PFSK-1 (cell line): Measurements from ENCODE around the gene SORBS1.

ENCODE experiments used
- POLR2AphosphoS5 ChIP-seq: IDR thresholded peaks from 2 replicates; pipeline ENCODE4 v1.6.1; 2012; ENCODE audit warnings: low read depth, mild to moderate bottlenecking, control low read depth, low read length, moderate library complexity
- REST ChIP-seq, 2 experiments: IDR thresholded peaks; 2 replicates each; pipeline versions ENCODE4 v1.6.1 to v1.8.0; 2011 to 2012; ENCODE audit warnings: low read depth in 2 of 2, low read length in 2 of 2, control low read depth in 1 of 2, inconsistent platforms in 1 of 2, mild to moderate bottlenecking in 1 of 2, moderate library complexity in 1 of 2; ENCODE audit not compliant: insufficient read depth in 1 of 2
- SIN3A ChIP-seq: IDR thresholded peaks from 2 replicates; pipeline ENCODE4 v1.6.1; 2012; ENCODE audit warnings: mild to moderate bottlenecking, low read length, moderate library complexity, borderline replicate concordance; ENCODE audit not compliant: insufficient read depth

- TF ChIP-seq REST (IDR thresholded peaks at IDR 0.05; ENCODE audit: insufficient read depth in 1 of 2, low read depth in 2 of 2, low read length in 2 of 2), result no peak
- TF ChIP-seq POLR2AphosphoS5, result no peak
- no peak for TF ChIP-seq SIN3A
Observed at GRCh38 chr10:95467162-95467599, 94.0 kb downstream of the SORBS1 start.
